Stimulated activated CD4-positive, alpha-beta T cell treated with anti-CD3 and anti-CD28 coated beads, Interleukin-1b, Interleukin-23, amount 100 ng/mL, for 1 hour (primary cell): Measurements from ENCODE around the gene PCLAF.

Experiments
- DNase-seq, 2 donors: peaks; one replicate each; pipeline ENCODE4 v3.0.0-alpha.2; 2020; ENCODE audit warnings: low read depth in 2 of 2

Gene PCLAF

GRCh38 chr15:64324165-64324877 is 56.9 kb downstream of the PCLAF start:
- no peak for DNase-seq

- no peak for DNase-seq
Measured at GRCh38 chr15:64315216-64315615, 66.0 kb downstream of the PCLAF start.

- DNase-seq: no peak
Measured at GRCh38 chr15:64314456-64314855, 66.8 kb downstream of the PCLAF start.
